ENCODE data around the gene SLC4A1AP.
"Not testable (repeated sequence)": the region's sequence is repeated elsewhere in the genome, so short reads cannot be mapped to it uniquely, and the experiment has no call there.

GRCh38 chr2:27685006-27685405 is 21.3 kb downstream of the SLC4A1AP start:
- TF ChIP-seq REST (IDR thresholded peaks at IDR 0.05); FOXA2 (IDR thresholded peaks at IDR 0.05); RAD21 (IDR thresholded peaks at IDR 0.05); JUND (IDR thresholded peaks at IDR 0.05); CTCF (IDR thresholded peaks at IDR 0.05; ENCODE audit: low read depth, low read length, missing input control); YY1 (IDR thresholded peaks at IDR 0.05); ATF3 (IDR thresholded peaks at IDR 0.05); MAX (IDR thresholded peaks at IDR 0.05): not testable (repeated sequence)
